ES-I3 (cell line): ENCODE results near the gene EIF2AK2.

Experiments used
- H3K36me3 ChIP-seq: 2 replicates; pipeline ENCODE4 v1.6.1; 2013; ENCODE audit warnings: mild to moderate bottlenecking, low read length, control low read depth, moderate library complexity; ENCODE audit not compliant: insufficient read depth
- H3K4me1 ChIP-seq: 2 replicates; pipeline ENCODE4 v1.6.1; 2013; ENCODE audit warnings: mild to moderate bottlenecking, control low read depth, low read length; ENCODE audit not compliant: insufficient read depth
- H3K9ac ChIP-seq: 2 replicates; pipeline ENCODE4 v1.6.1; 2013; ENCODE audit warnings: low read depth, mild to moderate bottlenecking, low read length, moderate library complexity
- H3K9me3 ChIP-seq: 2 replicates; pipeline ENCODE4 v1.6.1; 2013; ENCODE audit warnings: mild to moderate bottlenecking, low read length, moderate library complexity; ENCODE audit not compliant: control insufficient read depth, insufficient read depth

EIF2AK2 gene

GRCh38 chr2:37102588-37102987, 54.2 kb downstream of the EIF2AK2 start:
- Histone ChIP-seq H3K36me3 (0 out of 2 replicates have a peak, but pooled peaks cover 5% of the 10 kb centered on the region), H3K9me3 (no peaks in the 10 kb centered on the region), H3K9ac (no peak overlapping the region), H3K4me1 (peaks cover 10% of the 10 kb centered on the region; the same call in 1 of the 2 replicates)

- Histone ChIP-seq H3K9ac (no peak overlapping the region), H3K9me3 (no peaks in the 10 kb centered on the region), H3K36me3 (no peaks in the 10 kb centered on the region), H3K4me1 (no peaks in the 10 kb centered on the region; the same call in 1 of the 2 replicates)
Observed at GRCh38 chr2:37100054-37100453, 56.7 kb downstream of the EIF2AK2 start.

GRCh38 chr2:37098416-37099118, 58.2 kb downstream of the EIF2AK2 start:
- H3K9me3 ChIP-seq = no peaks in the 10 kb centered on the region
- H3K4me1 ChIP-seq = no peaks in the 10 kb centered on the region
- H3K36me3 ChIP-seq = peaks cover 3% of the 10 kb centered on the region; the same call in 1 of the 2 replicates
- no peak overlapping the region for H3K9ac ChIP-seq

GRCh38 chr2:37096568-37096967, 60.2 kb downstream of the EIF2AK2 start:
- no peak overlapping the region for H3K9ac ChIP-seq
- H3K9me3 ChIP-seq = no peaks in the 10 kb centered on the region
- H3K36me3 ChIP-seq = peaks cover 3% of the 10 kb centered on the region; the same call in 1 of the 2 replicates
- H3K4me1 ChIP-seq = no peaks in the 10 kb centered on the region

GRCh38 chr2:37091873-37092272, 64.9 kb downstream of the EIF2AK2 start:
- Histone ChIP-seq H3K9me3 (no peaks in the 10 kb centered on the region), H3K36me3 (peaks cover 5% of the 10 kb centered on the region; the same call in 1 of the 2 replicates), H3K9ac (no peak overlapping the region), H3K4me1 (no peaks in the 10 kb centered on the region)

GRCh38 chr2:37090019-37090477, 66.7 kb downstream of the EIF2AK2 start:
- H3K9me3 ChIP-seq = no peaks in the 10 kb centered on the region
- no peak overlapping the region for H3K9ac ChIP-seq
- H3K36me3 ChIP-seq = peaks cover 5% of the 10 kb centered on the region; the same call in 1 of the 2 replicates
- no peaks in the 10 kb centered on the region for H3K4me1 ChIP-seq

- H3K9ac ChIP-seq = no peak overlapping the region
- peaks cover 4% of the 10 kb centered on the region; the same call in 1 of the 2 replicates for H3K36me3 ChIP-seq
- H3K4me1 ChIP-seq = no peaks in the 10 kb centered on the region
- no peaks in the 10 kb centered on the region for H3K9me3 ChIP-seq
Observed at GRCh38 chr2:37085731-37086147, 71.0 kb downstream of the EIF2AK2 start.

- H3K4me1 ChIP-seq = no peaks in the 10 kb centered on the region
Observed at GRCh38 chr2:37084797-37085196, 72.0 kb downstream of the EIF2AK2 start.

GRCh38 chr2:37083873-37084794, 72.6 kb downstream of the EIF2AK2 start, which contains the start of the genes GPATCH11 and HEATR5B:
Gene GPATCH11 (plus strand): TSS chr2:37084518. CDS start chr2:37088382, 3,864 bp downstream.
Gene HEATR5B (minus strand): TSS chr2:37084372. CDS start chr2:37083414, 958 bp downstream.
- Histone ChIP-seq H3K4me1 (no peaks in the 10 kb centered on the region), H3K9me3 (no peaks in the 10 kb centered on the region), H3K36me3 (peaks cover 2% of the 10 kb centered on the region), H3K9ac (peak within 1 kb of the TSS; percentile 94)

More at GRCh38 chr2:37084797-37085196, 72.0 kb downstream of the EIF2AK2 start:
- Histone ChIP-seq H3K9ac (peak overlapping the region; percentile 94; the same call in 1 of the 2 replicates), H3K36me3 (peaks cover 4% of the 10 kb centered on the region; the same call in 1 of the 2 replicates), H3K9me3 (no peaks in the 10 kb centered on the region)

- Histone ChIP-seq H3K36me3 (peaks cover 2% of the 10 kb centered on the region), H3K9ac (no peak overlapping the region), H3K9me3 (no peaks in the 10 kb centered on the region), H3K4me1 (no peaks in the 10 kb centered on the region)
Observed at GRCh38 chr2:37080689-37081088, 76.1 kb downstream of the EIF2AK2 start.

GRCh38 chr2:37080266-37080665, 76.5 kb downstream of the EIF2AK2 start:
- Histone ChIP-seq H3K36me3 (peaks cover 2% of the 10 kb centered on the region), H3K9me3 (no peaks in the 10 kb centered on the region)

GRCh38 chr2:37070931-37071330, 85.8 kb downstream of the EIF2AK2 start:
- Histone ChIP-seq H3K9ac (no peak overlapping the region), H3K4me1 (no peaks in the 10 kb centered on the region), H3K36me3 (peaks cover 3% of the 10 kb centered on the region), H3K9me3 (no peaks in the 10 kb centered on the region)

More at GRCh38 chr2:37080266-37080665, 76.5 kb downstream of the EIF2AK2 start:
- Histone ChIP-seq H3K9ac (no peak overlapping the region), H3K4me1 (no peaks in the 10 kb centered on the region)

- H3K36me3 ChIP-seq = peaks cover 3% of the 10 kb centered on the region
- no peaks in the 10 kb centered on the region for H3K9me3 ChIP-seq
- no peaks in the 10 kb centered on the region for H3K4me1 ChIP-seq
- H3K9ac ChIP-seq = no peak overlapping the region
Observed at GRCh38 chr2:37068686-37069085, 88.1 kb downstream of the EIF2AK2 start.

- no peaks in the 10 kb centered on the region for H3K9me3 ChIP-seq
- H3K4me1 ChIP-seq = no peaks in the 10 kb centered on the region
- no peak overlapping the region for H3K9ac ChIP-seq
- peaks cover 3% of the 10 kb centered on the region; the same call in 1 of the 2 replicates for H3K36me3 ChIP-seq
Observed at GRCh38 chr2:37061776-37062175, 95.0 kb downstream of the EIF2AK2 start.
